ENCODE results near the gene CRB1.

The CRB1 gene

GRCh38 chr1:197269053-197269452 is 1.0 kb downstream of the CRB1 start:
- H3K27ac ChIP-seq (ENCODE audit: low read depth, low read length), result no peak overlapping the region
- H3K27me3 ChIP-seq (ENCODE audit: control insufficient read depth, low read length), result no peaks in the 10 kb centered on the region
- H4K20me1 ChIP-seq (ENCODE audit: control insufficient read depth, insufficient read depth, low read depth, low read length), result no peaks in the 10 kb centered on the region
- H3K9me2 ChIP-seq (replicated peaks; ENCODE audit: control insufficient read depth, low read length), result no peaks in the 10 kb centered on the region
- no peaks in the 10 kb centered on the region for H3F3A ChIP-seq (ENCODE audit: control insufficient read depth, insufficient read depth)
- H3K4me1 ChIP-seq (ENCODE audit: control insufficient read depth, low read length), result no peaks in the 10 kb centered on the region
- no peak for TF ChIP-seq EZH2phosphoT487 (IDR thresholded peaks at IDR 0.05; ENCODE audit: borderline replicate concordance, low read length)
- TF ChIP-seq, protein P1, sequence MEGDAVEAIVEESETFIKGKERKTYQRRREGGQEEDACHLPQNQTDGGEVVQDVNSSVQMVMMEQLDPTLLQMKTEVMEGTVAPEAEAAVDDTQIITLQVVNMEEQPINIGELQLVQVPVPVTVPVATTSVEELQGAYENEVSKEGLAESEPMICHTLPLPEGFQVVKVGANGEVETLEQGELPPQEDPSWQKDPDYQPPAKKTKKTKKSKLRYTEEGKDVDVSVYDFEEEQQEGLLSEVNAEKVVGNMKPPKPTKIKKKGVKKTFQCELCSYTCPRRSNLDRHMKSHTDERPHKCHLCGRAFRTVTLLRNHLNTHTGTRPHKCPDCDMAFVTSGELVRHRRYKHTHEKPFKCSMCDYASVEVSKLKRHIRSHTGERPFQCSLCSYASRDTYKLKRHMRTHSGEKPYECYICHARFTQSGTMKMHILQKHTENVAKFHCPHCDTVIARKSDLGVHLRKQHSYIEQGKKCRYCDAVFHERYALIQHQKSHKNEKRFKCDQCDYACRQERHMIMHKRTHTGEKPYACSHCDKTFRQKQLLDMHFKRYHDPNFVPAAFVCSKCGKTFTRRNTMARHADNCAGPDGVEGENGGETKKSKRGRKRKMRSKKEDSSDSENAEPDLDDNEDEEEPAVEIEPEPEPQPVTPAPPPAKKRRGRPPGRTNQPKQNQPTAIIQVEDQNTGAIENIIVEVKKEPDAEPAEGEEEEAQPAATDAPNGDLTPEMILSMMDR (IDR thresholded peaks at IDR 0.05; ENCODE audit: low read depth, low read length, poor library complexity, severe bottlenecking), result no peak
- H3K79me2 ChIP-seq (ENCODE audit: control insufficient read depth, low read length), result no peaks in the 10 kb centered on the region
- H3K4me2 ChIP-seq (ENCODE audit: low read length), result no peak overlapping the region
- H3K4me3 ChIP-seq (ENCODE audit: low read length), result no peak overlapping the region
- no peaks in the 10 kb centered on the region for H3K36me3 ChIP-seq (ENCODE audit: control insufficient read depth, low read length)
- no peaks in the 10 kb centered on the region for H3K9me3 ChIP-seq (ENCODE audit: control insufficient read depth, insufficient read depth, low read length)

DNA sequence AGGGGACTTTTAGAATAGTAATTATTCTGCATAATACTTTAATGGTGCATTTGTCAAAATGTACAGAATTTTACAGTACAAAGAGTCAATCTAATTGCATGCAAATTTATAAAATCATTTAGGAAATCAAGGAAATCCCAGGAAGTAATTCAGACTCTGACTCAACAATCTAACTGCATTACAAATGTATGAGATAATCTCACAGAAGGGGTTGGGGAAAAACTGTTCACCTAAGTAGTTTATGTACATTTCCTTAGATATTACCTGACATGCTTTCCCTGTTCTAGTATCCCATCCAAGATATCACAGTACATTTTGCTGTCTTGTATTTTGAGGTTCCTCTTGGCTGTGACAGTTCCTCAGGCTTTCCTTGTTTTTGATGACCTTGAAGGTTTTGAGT is 4.7 kb downstream of the CRB1 start:
- Histone ChIP-seq H3K4me2 (ENCODE audit: low read length) (no peak overlapping the region), H3K79me2 (ENCODE audit: control insufficient read depth, low read length) (no peaks in the 10 kb centered on the region), H3K9me3 (ENCODE audit: control insufficient read depth, insufficient read depth, low read length) (no peaks in the 10 kb centered on the region), H3K4me1 (ENCODE audit: control insufficient read depth, low read length) (no peaks in the 10 kb centered on the region), H4K20me1 (ENCODE audit: control insufficient read depth, insufficient read depth, low read depth, low read length) (no peaks in the 10 kb centered on the region), H3K27me3 (ENCODE audit: control insufficient read depth, low read length) (no peaks in the 10 kb centered on the region), H3K27ac (ENCODE audit: low read depth, low read length) (no peak overlapping the region), H3K9me2 (replicated peaks; ENCODE audit: control insufficient read depth, low read length) (no peaks in the 10 kb centered on the region), H3F3A (ENCODE audit: control insufficient read depth, insufficient read depth) (no peaks in the 10 kb centered on the region), H3K36me3 (ENCODE audit: control insufficient read depth, low read length) (no peaks in the 10 kb centered on the region), H3K4me3 (ENCODE audit: low read length) (no peak overlapping the region)
- TF ChIP-seq, protein P1 (IDR thresholded peaks at IDR 0.05; ENCODE audit: low read depth, low read length, poor library complexity, severe bottlenecking), result no peak
- TF ChIP-seq EZH2phosphoT487 (IDR thresholded peaks at IDR 0.05; ENCODE audit: borderline replicate concordance, low read length), result no peak

- H3K27ac ChIP-seq (ENCODE audit: low read depth, low read length), result no peak overlapping the region
- H3F3A ChIP-seq (ENCODE audit: control insufficient read depth, insufficient read depth), result no peaks in the 10 kb centered on the region
- no peak overlapping the region for H3K4me3 ChIP-seq (ENCODE audit: low read length)
Observed at GRCh38 chr1:197277166-197277565, 9.1 kb downstream of the CRB1 start.

More at GRCh38 chr1:197277166-197277565, 9.1 kb downstream of the CRB1 start:
- Histone ChIP-seq H3K79me2 (ENCODE audit: control insufficient read depth, low read length) (no peaks in the 10 kb centered on the region), H3K9me3 (ENCODE audit: control insufficient read depth, insufficient read depth, low read length) (no peaks in the 10 kb centered on the region), H3K9me2 (replicated peaks; ENCODE audit: control insufficient read depth, low read length) (no peaks in the 10 kb centered on the region), H3K27me3 (ENCODE audit: control insufficient read depth, low read length) (no peaks in the 10 kb centered on the region), H4K20me1 (ENCODE audit: control insufficient read depth, insufficient read depth, low read depth, low read length) (no peaks in the 10 kb centered on the region), H3K4me2 (ENCODE audit: low read length) (no peak overlapping the region), H3K36me3 (ENCODE audit: control insufficient read depth, low read length) (no peaks in the 10 kb centered on the region), H3K4me1 (ENCODE audit: control insufficient read depth, low read length) (no peaks in the 10 kb centered on the region)
- TF ChIP-seq, protein P1 (IDR thresholded peaks at IDR 0.05; ENCODE audit: low read depth, low read length, poor library complexity, severe bottlenecking), result no peak
- TF ChIP-seq EZH2phosphoT487 (IDR thresholded peaks at IDR 0.05; ENCODE audit: borderline replicate concordance, low read length), result no peak

Data from DOHH2 (cell line).